NCI-H1092 treated with DMSO at 0.1 percent for 48 hours (cell line): ENCODE results near the gene UBAC1.
"Not testable (repeated sequence)": the region's sequence is repeated elsewhere in the genome, so short reads cannot be mapped to it uniquely, and the experiment has no call there.

ENCODE experiments used
- DNase-seq: peaks from one replicate; lab custom pipeline; 2025; lab: John Stamatoyannopoulos, UW

UBAC1 gene

GRCh38 chr9:135920973-135921585 is 40.1 kb downstream of the UBAC1 start:
- no peak for DNase-seq

- no peak for DNase-seq
Observed at GRCh38 chr9:135920256-135920930, 40.8 kb downstream of the UBAC1 start.

GRCh38 chr9:135919318-135919890 is 41.8 kb downstream of the UBAC1 start:
- no peak for DNase-seq

- not testable (repeated sequence) for DNase-seq
Observed at GRCh38 chr9:135916227-135916626, 44.9 kb downstream of the UBAC1 start.

- no peak for DNase-seq
Observed at GRCh38 chr9:135914921-135915320, 46.3 kb downstream of the UBAC1 start.

GRCh38 chr9:135911233-135911632 is 49.9 kb downstream of the UBAC1 start:
- not testable (repeated sequence) for DNase-seq

- DNase-seq = no peak
Observed at GRCh38 chr9:135910757-135911156, 50.4 kb downstream of the UBAC1 start.

- DNase-seq = no peak
Observed at GRCh38 chr9:135910216-135910615, 51.0 kb downstream of the UBAC1 start.

- no peak for DNase-seq
Observed at GRCh38 chr9:135909371-135909770, 51.8 kb downstream of the UBAC1 start.

GRCh38 chr9:135908754-135909204 is 52.4 kb downstream of the UBAC1 start:
- DNase-seq = no peak

GRCh38 chr9:135908093-135908753 is 53.0 kb downstream of the UBAC1 start:
- DNase-seq = no peak

- DNase-seq = peak; percentile 90
Observed at GRCh38 chr9:135907431-135908092, 53.6 kb downstream of the UBAC1 start, which contains the start of gene CAMSAP1. CAMSAP1 (minus strand) TSS chr9:135907546; CDS start chr9:135907159, 387 bp downstream.

- DNase-seq = peak; percentile 35
Observed at GRCh38 chr9:135907006-135907430, 54.2 kb downstream of the UBAC1 start.

- DNase-seq = peak; percentile 23
Observed at GRCh38 chr9:135906291-135907005, 54.7 kb downstream of the UBAC1 start.

- DNase-seq = no peak
Observed at GRCh38 chr9:135905380-135906258, 55.6 kb downstream of the UBAC1 start.

GRCh38 chr9:135903786-135904520 is 57.2 kb downstream of the UBAC1 start:
- DNase-seq = no peak

- DNase-seq = no peak
Observed at GRCh38 chr9:135903358-135903656, 57.9 kb downstream of the UBAC1 start.

GRCh38 chr9:135902655-135903357 is 58.4 kb downstream of the UBAC1 start:
- DNase-seq = no peak

GRCh38 chr9:135901826-135902225 is 59.3 kb downstream of the UBAC1 start:
- DNase-seq = no peak
